ENCODE results near the gene MTFR1L.

- TF ChIP-seq CTCF (optimal IDR thresholded peaks at IDR 0.05 in 1 of 3, IDR thresholded peaks at IDR 0.05 in 1 of 3, conservative IDR thresholded peaks at IDR 0.05 in 1 of 3; ENCODE audit: extremely low read depth in 1 of 3, insufficient read depth in 2 of 3, low read length in 3 of 3) (no peak), EZH2 (IDR thresholded peaks at IDR 0.05; ENCODE audit: low read length) (no peak)
Measured at GRCh38 chr1:25794325-25794724, 25.4 kb upstream of the MTFR1L start.
